ENCODE data around the gene TMC6.
"Not testable (repeated sequence)": the region's sequence is repeated elsewhere in the genome, so short reads cannot be mapped to it uniquely, and the experiment has no call there.

TMC6 gene

DNA sequence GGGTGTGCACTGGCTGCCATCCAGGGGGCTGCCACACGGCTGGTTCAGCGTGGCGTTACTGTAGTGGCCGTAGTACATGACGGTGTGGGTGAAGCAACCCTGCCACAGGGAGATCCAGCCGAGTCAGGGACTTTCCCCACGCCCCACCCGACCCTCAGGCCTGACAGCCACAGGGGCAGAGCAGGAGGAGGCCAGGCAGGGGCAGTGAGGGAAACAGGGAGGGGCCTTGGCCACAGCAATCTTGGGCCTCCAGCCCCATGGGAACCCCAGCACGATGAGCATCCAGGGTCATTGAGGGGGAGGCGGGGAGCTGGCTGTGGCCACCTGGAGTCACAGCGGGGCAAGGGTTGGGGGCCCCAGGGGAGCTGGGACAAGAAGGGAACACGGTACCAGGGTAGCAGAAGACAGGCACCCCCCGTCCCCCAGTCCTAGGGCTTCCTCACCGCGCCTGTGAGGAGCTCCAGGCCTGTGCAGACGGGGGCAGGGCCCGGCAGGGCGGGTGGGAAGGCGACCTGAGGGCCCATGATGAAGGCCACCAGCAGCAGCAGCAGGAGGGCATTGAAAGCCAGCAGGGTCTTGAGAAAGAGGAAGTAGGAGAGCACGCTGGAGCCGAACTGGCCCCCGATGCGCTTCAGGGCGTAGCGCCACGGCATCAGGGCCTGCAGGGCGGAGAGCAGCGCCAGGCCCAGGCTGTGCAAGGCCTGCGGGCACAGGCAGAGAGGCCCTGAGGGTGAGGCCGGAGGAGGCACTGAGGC is 4.3 kb downstream of the TMC6 start:
- DNase-seq (ENCODE audit: low read depth, low spot score): no peak

- no peak for DNase-seq (ENCODE audit: low read depth, low spot score)
Observed at GRCh38 chr17:78123258-78123929, 5.2 kb downstream of the TMC6 start.

GRCh38 chr17:78122931-78123249 is 5.7 kb downstream of the TMC6 start:
- DNase-seq (ENCODE audit: low read depth, low spot score): no peak

GRCh38 chr17:78122216-78122930 is 6.2 kb downstream of the TMC6 start:
- no peak for DNase-seq (ENCODE audit: low read depth, low spot score)

- DNase-seq (ENCODE audit: low read depth, low spot score): no peak
Observed at GRCh38 chr17:78121801-78122215, 6.7 kb downstream of the TMC6 start.

DNA sequence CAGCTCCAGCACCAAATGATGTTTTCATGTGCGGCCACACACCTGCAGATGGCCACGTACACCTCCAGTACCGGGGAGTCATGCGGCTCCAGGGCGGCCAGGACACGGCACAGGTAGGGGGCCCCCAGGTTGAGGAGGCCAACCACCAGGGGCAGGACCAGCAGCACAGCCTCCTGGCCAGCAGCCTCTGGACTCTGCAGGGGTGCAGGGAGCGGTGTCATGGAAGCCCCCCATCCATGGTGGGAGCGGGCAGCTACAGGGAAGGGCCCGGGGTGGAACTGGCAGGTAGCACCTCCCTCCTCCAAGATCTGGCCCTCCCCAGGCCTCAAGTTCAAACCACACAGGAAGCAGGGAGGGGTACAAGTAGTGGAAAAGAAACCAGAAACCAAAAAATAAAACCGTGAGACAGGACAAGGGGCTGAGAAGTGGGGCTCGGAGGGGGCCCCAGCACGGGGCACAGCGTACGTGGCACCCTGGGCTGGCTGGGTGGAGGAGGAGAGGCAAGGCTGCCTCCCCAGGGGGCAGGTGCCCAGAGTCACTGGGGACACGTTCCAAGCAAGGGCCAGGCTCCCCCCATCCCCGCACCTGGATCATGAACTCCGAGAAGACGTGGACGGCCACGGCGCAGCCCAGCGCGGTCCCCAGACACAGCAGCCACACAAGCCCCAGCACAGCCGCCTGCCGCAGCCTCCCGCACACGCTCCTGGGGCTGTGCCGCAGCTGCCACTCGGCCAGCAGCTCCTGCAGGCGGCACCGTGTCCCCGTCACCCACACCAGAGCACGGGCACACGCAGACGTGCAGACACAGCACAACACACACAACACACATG is 7.4 kb downstream of the TMC6 start:
- DNase-seq (ENCODE audit: low read depth, low spot score): no peak

DNA sequence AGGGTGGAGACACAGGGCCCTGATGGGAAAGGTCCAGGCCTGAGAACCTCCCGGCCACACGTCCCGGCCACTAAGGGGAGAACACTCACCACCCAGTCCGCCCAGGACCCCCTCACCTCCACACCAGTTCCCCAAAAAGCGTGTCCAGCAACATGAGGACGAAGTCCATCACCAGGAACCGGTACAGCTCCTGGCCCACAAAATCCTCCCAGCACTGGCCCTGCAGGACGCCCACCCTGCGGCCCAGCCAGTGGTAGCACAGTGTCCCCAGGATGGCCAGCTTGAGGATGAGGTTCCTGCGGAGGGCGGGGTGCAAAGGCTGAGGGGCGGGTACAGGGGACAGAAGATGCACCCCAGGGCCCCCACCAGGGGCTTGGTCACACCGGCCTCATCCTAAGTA is 8.0 kb downstream of the TMC6 start:
- no peak for DNase-seq (ENCODE audit: low read depth, low spot score)

DNA sequence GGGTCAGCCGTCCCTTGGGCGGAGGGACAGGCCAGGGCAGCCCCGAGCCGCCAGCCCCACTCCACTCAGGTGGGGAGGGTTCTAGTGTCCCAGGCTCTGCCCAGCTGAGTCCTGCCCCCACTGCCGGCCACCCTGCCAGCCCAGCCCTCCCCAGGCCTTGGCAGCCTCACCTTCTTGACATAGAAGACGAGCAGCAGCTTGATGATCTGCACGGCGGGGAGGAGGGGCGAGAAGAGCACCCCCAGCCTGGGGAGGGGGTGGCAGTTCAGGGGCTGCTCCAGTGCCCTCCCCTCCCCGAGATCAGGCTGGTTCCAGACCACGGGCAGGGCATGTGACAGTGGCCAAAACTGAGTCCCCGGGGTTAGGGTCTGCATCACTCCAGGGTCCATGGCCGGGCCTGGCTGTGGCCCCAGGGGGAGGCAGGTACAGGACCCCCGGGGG is 9.7 kb downstream of the TMC6 start:
- no peak for DNase-seq (ENCODE audit: low read depth, low spot score)

GRCh38 chr17:78117027-78117981 is 11.3 kb downstream of the TMC6 start:
- DNase-seq (ENCODE audit: low read depth, low spot score): no peak

DNA sequence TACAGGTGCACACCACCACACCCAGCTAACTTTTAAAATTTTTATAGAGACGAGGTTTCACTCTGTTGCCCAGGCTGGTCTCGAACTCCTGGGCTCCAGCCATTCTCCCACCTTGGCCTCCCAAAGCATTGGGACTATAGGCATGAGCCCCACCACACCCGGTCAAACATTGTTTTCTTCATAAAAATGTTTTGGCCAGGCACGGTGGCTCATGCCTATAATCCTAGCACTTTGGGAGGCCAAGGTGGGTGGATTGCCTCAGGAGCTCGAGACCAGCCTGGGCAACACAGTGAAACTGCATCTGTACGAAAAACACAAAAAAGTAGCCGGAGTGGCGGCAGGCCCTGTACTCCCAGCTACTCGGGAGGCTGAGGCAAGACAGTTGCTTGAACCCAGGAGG is 12.1 kb downstream of the TMC6 start:
- no peak for DNase-seq (ENCODE audit: low read depth, low spot score)

- not testable (repeated sequence) for DNase-seq (ENCODE audit: low read depth, low spot score)
Observed at GRCh38 chr17:78115803-78116202, 12.8 kb downstream of the TMC6 start.

- no peak for DNase-seq (ENCODE audit: low read depth, low spot score)
Observed at GRCh38 chr17:78114831-78115723, 13.5 kb downstream of the TMC6 start.

DNA sequence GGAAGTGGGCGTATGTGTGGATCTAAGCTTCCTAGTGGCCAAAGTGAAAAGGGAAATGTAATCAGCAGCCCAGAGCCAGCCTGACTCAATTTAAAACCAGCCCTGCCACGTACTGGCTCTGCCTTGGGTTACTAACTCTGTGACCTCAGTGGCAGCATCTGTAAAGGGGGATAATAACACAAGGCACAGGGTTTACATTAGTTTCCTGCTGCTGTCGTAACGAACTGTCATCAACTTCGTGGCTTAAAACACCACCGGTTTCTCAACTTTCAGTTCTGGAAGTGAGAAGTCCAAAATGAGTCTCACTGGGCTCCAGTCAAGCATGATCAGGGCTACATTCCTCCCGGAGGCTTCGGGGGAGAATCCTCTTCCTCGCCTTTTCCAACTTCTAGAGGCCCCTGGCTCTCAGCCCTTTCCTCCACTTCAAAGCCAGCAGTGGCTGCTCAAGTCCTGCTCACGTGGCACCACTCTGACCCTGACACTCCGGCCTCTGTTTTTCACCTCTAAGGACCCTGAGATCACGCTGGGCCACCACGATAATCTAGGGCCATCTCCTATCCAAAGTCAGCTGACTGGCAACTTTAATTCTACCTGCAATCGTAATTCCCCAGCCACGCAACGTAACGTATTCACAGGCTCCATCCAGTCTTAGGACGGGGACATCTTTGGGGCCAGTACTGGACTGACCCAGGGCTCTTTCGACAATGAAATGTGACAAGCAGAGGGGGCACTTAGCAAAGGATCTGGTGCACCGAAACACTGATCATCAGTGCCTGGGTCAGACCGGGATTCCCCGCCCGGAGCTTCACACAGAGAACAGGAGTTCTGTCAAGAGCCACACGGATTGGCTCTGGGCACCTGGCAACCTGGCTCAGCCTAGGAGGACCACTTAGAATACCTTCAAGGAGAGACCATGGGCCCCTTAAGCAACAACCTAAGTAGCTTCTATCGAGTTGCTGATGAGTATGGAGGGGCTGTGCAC is 14.5 kb downstream of the TMC6 start:
- no peak for DNase-seq (ENCODE audit: low read depth, low spot score)

- DNase-seq (ENCODE audit: low read depth, low spot score): peak; percentile 12
Observed at GRCh38 chr17:78112518-78113471, 15.8 kb downstream of the TMC6 start.

GRCh38 chr17:78111727-78112517 is 16.6 kb downstream of the TMC6 start:
- DNase-seq (ENCODE audit: low read depth, low spot score): no peak

GRCh38 chr17:78111016-78111726 is 17.4 kb downstream of the TMC6 start:
- no peak for DNase-seq (ENCODE audit: low read depth, low spot score)

Measured in smooth muscle cell of the brain vasculature (primary cell).